ENCODE results near the gene SLIT3.

Gene SLIT3

DNA sequence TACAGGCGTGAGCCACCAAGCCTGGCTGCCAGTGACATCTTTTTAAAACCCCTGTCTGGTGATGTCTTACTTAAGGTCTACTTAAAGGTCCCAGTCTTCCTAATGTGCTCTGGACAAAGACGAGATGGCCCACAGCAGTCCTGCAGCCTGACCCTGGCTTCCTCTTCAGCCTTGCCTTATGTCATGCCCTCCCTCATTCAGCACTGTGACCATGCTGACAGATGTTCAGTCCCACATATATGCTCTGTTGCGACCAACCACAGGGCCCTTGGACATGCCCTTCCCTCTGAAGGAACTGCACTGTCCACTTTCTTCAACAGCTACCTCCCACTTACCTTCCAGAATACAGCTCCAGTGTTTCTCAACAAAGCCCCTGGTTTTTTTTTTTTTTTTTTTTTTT lies 548.9 kb downstream of the SLIT3 start:
- Histone ChIP-seq H3K4me1 (ENCODE audit: insufficient read depth, low read length, poor library complexity, severe bottlenecking) (peaks cover 19% of the 10 kb centered on the region), H2AFZ (ENCODE audit: low read length) (no peak overlapping the region), H3K9me3 (ENCODE audit: insufficient read depth, low read depth, low read length) (no peaks in the 10 kb centered on the region), H3K79me2 (ENCODE audit: insufficient read depth, low read length) (no peaks in the 10 kb centered on the region), H3K36me3 (ENCODE audit: insufficient read depth, low read length) (no peaks in the 10 kb centered on the region), H3K9ac (ENCODE audit: low read depth, low read length, poor library complexity, severe bottlenecking) (no peak overlapping the region), H3K4me3 (ENCODE audit: low read length, poor library complexity, severe bottlenecking) (no peak overlapping the region), H3K9me2 (replicated peaks; ENCODE audit: low read depth, low read length) (no peaks in the 10 kb centered on the region), H3K27me3 (ENCODE audit: insufficient read depth, low read length, poor library complexity, severe bottlenecking) (no peaks in the 10 kb centered on the region), H3F3A (ENCODE audit: low read depth) (no peaks in the 10 kb centered on the region), H4K20me1 (ENCODE audit: insufficient read depth, low read length, poor library complexity, severe bottlenecking) (no peaks in the 10 kb centered on the region), H3K4me2 (ENCODE audit: low read depth, low read length, poor library complexity, severe bottlenecking) (no peak overlapping the region)
- no peak for TF ChIP-seq EZH2phosphoT487 (IDR thresholded peaks at IDR 0.05; ENCODE audit: borderline replicate concordance)
- TF ChIP-seq, protein P1, sequence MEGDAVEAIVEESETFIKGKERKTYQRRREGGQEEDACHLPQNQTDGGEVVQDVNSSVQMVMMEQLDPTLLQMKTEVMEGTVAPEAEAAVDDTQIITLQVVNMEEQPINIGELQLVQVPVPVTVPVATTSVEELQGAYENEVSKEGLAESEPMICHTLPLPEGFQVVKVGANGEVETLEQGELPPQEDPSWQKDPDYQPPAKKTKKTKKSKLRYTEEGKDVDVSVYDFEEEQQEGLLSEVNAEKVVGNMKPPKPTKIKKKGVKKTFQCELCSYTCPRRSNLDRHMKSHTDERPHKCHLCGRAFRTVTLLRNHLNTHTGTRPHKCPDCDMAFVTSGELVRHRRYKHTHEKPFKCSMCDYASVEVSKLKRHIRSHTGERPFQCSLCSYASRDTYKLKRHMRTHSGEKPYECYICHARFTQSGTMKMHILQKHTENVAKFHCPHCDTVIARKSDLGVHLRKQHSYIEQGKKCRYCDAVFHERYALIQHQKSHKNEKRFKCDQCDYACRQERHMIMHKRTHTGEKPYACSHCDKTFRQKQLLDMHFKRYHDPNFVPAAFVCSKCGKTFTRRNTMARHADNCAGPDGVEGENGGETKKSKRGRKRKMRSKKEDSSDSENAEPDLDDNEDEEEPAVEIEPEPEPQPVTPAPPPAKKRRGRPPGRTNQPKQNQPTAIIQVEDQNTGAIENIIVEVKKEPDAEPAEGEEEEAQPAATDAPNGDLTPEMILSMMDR (conservative IDR thresholded peaks at IDR 0.05; ENCODE audit: low read length): no peak

DNA sequence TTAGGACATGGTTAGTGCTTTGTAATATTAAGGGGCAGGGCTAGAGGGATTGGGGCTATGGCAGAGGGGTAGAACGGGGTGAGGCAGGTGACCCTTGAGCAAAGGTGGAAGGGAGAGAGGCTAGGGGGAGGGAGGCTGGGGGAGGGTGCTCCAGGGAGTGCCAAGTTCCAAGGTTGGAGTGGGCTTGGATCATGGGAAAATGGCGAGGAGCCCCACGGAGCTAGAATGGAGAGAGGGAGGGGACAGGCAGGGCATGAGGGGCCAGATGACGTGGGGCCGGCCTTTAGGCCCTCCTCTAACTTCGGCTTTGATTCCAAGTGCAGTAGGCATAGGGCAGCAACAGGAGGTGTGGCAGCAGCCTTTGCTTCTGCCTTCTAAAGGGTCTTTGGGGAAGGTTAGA lies 550.0 kb downstream of the SLIT3 start:
- TF ChIP-seq EZH2phosphoT487 (IDR thresholded peaks at IDR 0.05; ENCODE audit: borderline replicate concordance): no peak
- TF ChIP-seq, protein P1 (conservative IDR thresholded peaks at IDR 0.05; ENCODE audit: low read length): no peak
- Histone ChIP-seq H3K27me3 (ENCODE audit: insufficient read depth, low read length, poor library complexity, severe bottlenecking) (no peaks in the 10 kb centered on the region), H3K36me3 (ENCODE audit: insufficient read depth, low read length) (no peaks in the 10 kb centered on the region), H4K20me1 (ENCODE audit: insufficient read depth, low read length, poor library complexity, severe bottlenecking) (no peaks in the 10 kb centered on the region), H3K79me2 (ENCODE audit: insufficient read depth, low read length) (no peaks in the 10 kb centered on the region), H3K9ac (ENCODE audit: low read depth, low read length, poor library complexity, severe bottlenecking) (no peak overlapping the region), H2AFZ (ENCODE audit: low read length) (no peak overlapping the region), H3K9me3 (ENCODE audit: insufficient read depth, low read depth, low read length) (no peaks in the 10 kb centered on the region), H3K4me3 (ENCODE audit: low read length, poor library complexity, severe bottlenecking) (no peak overlapping the region), H3K9me2 (replicated peaks; ENCODE audit: low read depth, low read length) (no peaks in the 10 kb centered on the region), H3K4me2 (ENCODE audit: low read depth, low read length, poor library complexity, severe bottlenecking) (no peak overlapping the region), H3F3A (ENCODE audit: low read depth) (no peaks in the 10 kb centered on the region), H3K4me1 (ENCODE audit: insufficient read depth, low read length, poor library complexity, severe bottlenecking) (peaks cover 8% of the 10 kb centered on the region)

DNA sequence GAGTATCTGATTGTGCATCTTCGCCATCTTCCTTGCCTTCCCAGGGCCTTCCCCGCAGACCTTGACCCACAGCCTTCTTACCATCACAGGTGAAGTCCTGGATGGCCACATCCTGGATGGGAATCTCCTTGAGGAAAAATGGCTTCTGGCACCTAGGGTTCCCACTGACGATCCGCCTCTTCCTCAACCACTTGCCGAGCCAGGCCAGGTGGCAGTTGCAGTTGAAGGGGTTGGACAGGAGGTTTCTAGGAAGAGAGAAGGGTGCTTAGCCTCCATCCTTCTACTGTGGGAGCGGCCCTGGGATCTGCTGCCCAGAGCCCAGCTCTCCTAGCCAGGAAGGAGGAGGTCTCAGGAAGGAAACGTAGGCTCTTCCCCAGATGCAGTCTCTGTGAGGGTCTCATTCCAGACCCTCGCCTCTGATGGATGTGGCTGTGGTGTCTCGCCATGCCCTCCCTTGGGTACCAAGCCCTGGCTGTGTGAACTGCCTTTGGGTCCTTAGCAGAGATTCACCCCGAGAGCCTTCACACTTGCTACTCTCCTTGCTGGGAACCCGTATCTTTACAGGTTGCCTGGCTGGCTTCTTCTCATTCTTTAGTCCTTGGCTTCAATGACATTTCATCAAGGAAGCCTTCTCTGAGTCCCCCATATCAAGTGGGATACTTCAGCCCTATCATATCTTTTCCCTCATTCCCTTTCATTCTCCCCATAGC lies 551.4 kb downstream of the SLIT3 start:
- Histone ChIP-seq H3K9ac (ENCODE audit: low read depth, low read length, poor library complexity, severe bottlenecking) (no peak overlapping the region), H3K4me2 (ENCODE audit: low read depth, low read length, poor library complexity, severe bottlenecking) (no peak overlapping the region), H3K4me3 (ENCODE audit: low read length, poor library complexity, severe bottlenecking) (no peak overlapping the region), H3K27me3 (ENCODE audit: insufficient read depth, low read length, poor library complexity, severe bottlenecking) (no peaks in the 10 kb centered on the region), H3K4me1 (ENCODE audit: insufficient read depth, low read length, poor library complexity, severe bottlenecking) (peaks cover 5% of the 10 kb centered on the region), H3K9me3 (ENCODE audit: insufficient read depth, low read depth, low read length) (no peaks in the 10 kb centered on the region), H3K79me2 (ENCODE audit: insufficient read depth, low read length) (no peaks in the 10 kb centered on the region), H2AFZ (ENCODE audit: low read length) (no peak overlapping the region), H4K20me1 (ENCODE audit: insufficient read depth, low read length, poor library complexity, severe bottlenecking) (no peaks in the 10 kb centered on the region), H3F3A (ENCODE audit: low read depth) (no peaks in the 10 kb centered on the region), H3K36me3 (ENCODE audit: insufficient read depth, low read length) (no peaks in the 10 kb centered on the region), H3K9me2 (replicated peaks; ENCODE audit: low read depth, low read length) (no peaks in the 10 kb centered on the region)
- TF ChIP-seq, protein P1 (conservative IDR thresholded peaks at IDR 0.05; ENCODE audit: low read length): no peak
- no peak for TF ChIP-seq EZH2phosphoT487 (IDR thresholded peaks at IDR 0.05; ENCODE audit: borderline replicate concordance)

All from Loucy (cell line).